HG02973 (cell line): ENCODE data around the gene TAS2R4.
"Not testable (repeated sequence)": the region's sequence is repeated elsewhere in the genome, so short reads cannot be mapped to it uniquely, and the experiment has no call there.

Experiments used
- ATAC-seq: cut with Tn5 transposase; IDR thresholded peaks from one replicate; pipeline ENCODE4 v1.9.1; 2021; ENCODE audit warnings: moderate library complexity; ENCODE audit not compliant: unreplicated experiment

Gene TAS2R4

GRCh38 chr7:141776374-141776773 lies at the start of gene TAS2R4:
Gene TAS2R4 (plus strand): TSS chr7:141776674. CDS start chr7:141778489, 1,815 bp downstream.
- no peak for ATAC-seq

GRCh38 chr7:141729020-141729419 lies 47.5 kb upstream of the TAS2R4 start:
- no peak for ATAC-seq

GRCh38 chr7:141731476-141732149 lies 44.9 kb upstream of the TAS2R4 start:
- ATAC-seq = no peak

- no peak for ATAC-seq
Observed at GRCh38 chr7:141737118-141737835, 39.2 kb upstream of the TAS2R4 start.

GRCh38 chr7:141737836-141738591 lies 38.5 kb upstream of the TAS2R4 start, which contains the start of gene SSBP1:
Gene SSBP1 (plus strand): TSS chr7:141738358. CDS start chr7:141739167, 809 bp downstream.
- peak; percentile 89 for ATAC-seq

- no peak for ATAC-seq
Observed at GRCh38 chr7:141738592-141739013, 37.9 kb upstream of the TAS2R4 start.

GRCh38 chr7:141739250-141739649 lies 37.2 kb upstream of the TAS2R4 start:
- ATAC-seq = no peak

GRCh38 chr7:141742229-141742628 lies 34.2 kb upstream of the TAS2R4 start:
- no peak for ATAC-seq

GRCh38 chr7:141744131-141744530 lies 32.3 kb upstream of the TAS2R4 start:
- no peak for ATAC-seq

GRCh38 chr7:141748396-141748795 lies 28.1 kb upstream of the TAS2R4 start:
- ATAC-seq = no peak

- ATAC-seq = not testable (repeated sequence)
Observed at GRCh38 chr7:141751904-141752303, 24.6 kb upstream of the TAS2R4 start.

- ATAC-seq = no peak
Observed at GRCh38 chr7:141752634-141753033, 23.8 kb upstream of the TAS2R4 start.

- no peak for ATAC-seq
Observed at GRCh38 chr7:141754939-141755338, 21.5 kb upstream of the TAS2R4 start.

GRCh38 chr7:141763797-141764196 lies 12.7 kb upstream of the TAS2R4 start, which contains the start of gene TAS2R3:
Gene TAS2R3 (plus strand): TSS chr7:141764097. CDS start chr7:141764159, 62 bp downstream.
- ATAC-seq = no peak

GRCh38 chr7:141770083-141770583 lies 6.3 kb upstream of the TAS2R4 start:
- not testable (repeated sequence) for ATAC-seq

GRCh38 chr7:141785706-141786552 lies 9.5 kb downstream of the TAS2R4 start:
- ATAC-seq = peak; percentile 65

- ATAC-seq = no peak
Observed at GRCh38 chr7:141788296-141788695, 11.8 kb downstream of the TAS2R4 start.

GRCh38 chr7:141789917-141790316 lies 13.4 kb downstream of the TAS2R4 start, which contains the start of gene TAS2R5:
Gene TAS2R5 (plus strand): TSS chr7:141790217. CDS start chr7:141790362, 145 bp downstream.
- no peak for ATAC-seq

GRCh38 chr7:141792526-141792925 lies 16.1 kb downstream of the TAS2R4 start:
- no peak for ATAC-seq

- no peak for ATAC-seq
Observed at GRCh38 chr7:141820067-141820466, 43.6 kb downstream of the TAS2R4 start.
